ENCODE data around the gene TPCN1.

DNA sequence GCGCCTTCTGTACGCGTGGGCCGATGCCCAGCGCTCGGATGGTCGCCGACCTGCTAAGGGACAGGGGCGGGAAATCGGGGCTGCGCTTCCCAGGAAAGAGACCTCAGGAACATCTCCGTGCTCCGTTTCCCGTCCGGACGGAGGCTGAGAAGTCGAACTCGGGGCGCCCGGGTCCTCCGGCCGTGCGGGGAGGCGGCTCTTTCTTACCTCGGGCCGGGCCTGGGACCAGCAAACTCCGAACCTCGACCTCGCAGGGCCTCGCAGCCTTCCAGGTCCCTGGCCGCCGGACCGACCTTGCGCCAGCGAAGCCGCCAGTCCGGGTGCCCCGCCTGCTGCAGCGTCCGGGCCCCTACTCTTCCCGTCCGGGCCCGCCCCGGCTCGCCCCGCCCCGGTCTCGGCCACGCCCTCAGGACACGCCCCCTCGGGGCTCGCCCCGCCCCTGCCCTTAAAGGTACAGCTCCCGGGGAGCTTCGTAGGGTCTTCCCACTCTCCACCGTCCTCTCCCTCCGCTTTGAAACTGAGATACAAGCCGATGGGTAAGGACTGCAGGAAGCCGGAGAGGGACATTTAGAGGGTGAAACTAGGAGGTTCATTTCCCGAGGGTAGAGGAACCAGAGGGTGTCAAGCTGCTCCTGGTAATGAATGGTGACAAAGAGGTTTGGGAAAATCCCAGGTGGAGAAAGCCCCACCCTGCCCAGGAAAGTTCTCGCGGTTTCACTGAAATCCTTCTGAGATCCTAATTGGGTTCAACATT lies 113.7 kb downstream of the TPCN1 start, which contains the start of gene SLC8B1:
- TF ChIP-seq, protein P1, sequence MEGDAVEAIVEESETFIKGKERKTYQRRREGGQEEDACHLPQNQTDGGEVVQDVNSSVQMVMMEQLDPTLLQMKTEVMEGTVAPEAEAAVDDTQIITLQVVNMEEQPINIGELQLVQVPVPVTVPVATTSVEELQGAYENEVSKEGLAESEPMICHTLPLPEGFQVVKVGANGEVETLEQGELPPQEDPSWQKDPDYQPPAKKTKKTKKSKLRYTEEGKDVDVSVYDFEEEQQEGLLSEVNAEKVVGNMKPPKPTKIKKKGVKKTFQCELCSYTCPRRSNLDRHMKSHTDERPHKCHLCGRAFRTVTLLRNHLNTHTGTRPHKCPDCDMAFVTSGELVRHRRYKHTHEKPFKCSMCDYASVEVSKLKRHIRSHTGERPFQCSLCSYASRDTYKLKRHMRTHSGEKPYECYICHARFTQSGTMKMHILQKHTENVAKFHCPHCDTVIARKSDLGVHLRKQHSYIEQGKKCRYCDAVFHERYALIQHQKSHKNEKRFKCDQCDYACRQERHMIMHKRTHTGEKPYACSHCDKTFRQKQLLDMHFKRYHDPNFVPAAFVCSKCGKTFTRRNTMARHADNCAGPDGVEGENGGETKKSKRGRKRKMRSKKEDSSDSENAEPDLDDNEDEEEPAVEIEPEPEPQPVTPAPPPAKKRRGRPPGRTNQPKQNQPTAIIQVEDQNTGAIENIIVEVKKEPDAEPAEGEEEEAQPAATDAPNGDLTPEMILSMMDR (IDR thresholded peaks at IDR 0.05), result no peak
- no peak for TF ChIP-seq ZFX (IDR thresholded peaks at IDR 0.05; ENCODE audit: borderline replicate concordance)

All from 22Rv1 (cell line).